ENCODE measurements around the gene DOCK9.

DNA sequence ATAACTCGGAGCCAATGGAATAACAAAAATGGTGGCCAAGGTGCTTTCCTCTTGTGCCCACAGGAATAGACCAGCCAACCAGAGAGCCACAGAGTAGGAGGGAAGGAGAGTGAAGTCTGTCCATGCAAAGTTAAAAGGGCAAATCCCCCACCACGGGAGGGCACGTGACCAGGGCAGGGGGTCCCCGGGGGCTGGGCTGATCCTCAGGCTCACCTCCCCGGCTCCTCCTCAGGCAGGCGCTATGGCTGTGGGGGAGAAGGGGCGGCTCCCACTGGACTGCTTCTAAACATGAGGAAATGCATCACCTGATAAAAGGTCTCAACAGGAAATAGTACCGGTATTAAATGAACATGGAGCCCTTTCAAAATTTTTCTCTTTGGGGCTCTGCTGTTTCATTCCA is 152.2 kb downstream of the DOCK9 start:
- TF ChIP-seq, protein P1, sequence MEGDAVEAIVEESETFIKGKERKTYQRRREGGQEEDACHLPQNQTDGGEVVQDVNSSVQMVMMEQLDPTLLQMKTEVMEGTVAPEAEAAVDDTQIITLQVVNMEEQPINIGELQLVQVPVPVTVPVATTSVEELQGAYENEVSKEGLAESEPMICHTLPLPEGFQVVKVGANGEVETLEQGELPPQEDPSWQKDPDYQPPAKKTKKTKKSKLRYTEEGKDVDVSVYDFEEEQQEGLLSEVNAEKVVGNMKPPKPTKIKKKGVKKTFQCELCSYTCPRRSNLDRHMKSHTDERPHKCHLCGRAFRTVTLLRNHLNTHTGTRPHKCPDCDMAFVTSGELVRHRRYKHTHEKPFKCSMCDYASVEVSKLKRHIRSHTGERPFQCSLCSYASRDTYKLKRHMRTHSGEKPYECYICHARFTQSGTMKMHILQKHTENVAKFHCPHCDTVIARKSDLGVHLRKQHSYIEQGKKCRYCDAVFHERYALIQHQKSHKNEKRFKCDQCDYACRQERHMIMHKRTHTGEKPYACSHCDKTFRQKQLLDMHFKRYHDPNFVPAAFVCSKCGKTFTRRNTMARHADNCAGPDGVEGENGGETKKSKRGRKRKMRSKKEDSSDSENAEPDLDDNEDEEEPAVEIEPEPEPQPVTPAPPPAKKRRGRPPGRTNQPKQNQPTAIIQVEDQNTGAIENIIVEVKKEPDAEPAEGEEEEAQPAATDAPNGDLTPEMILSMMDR (IDR thresholded peaks at IDR 0.05), result no peak
- no peak for TF ChIP-seq POLR2A (IDR thresholded peaks at IDR 0.05)

All from uterus (tissue), 2 donors.